GM19025 (cell line): ENCODE data around the gene CTNNA3.
"Not testable (repeated sequence)": the region's sequence is repeated elsewhere in the genome, so short reads cannot be mapped to it uniquely, and the experiment has no call there.

Experiments used
- ATAC-seq: cut with Tn5 transposase; IDR thresholded peaks from one replicate; pipeline ENCODE4 v1.9.1; 2021; ENCODE audit warnings: mild to moderate bottlenecking, low read depth, moderate library complexity; ENCODE audit not compliant: unreplicated experiment

The CTNNA3 gene

GRCh38 chr10:66368146-66368545, 1327.8 kb downstream of the CTNNA3 start:
- no peak for ATAC-seq

DNA sequence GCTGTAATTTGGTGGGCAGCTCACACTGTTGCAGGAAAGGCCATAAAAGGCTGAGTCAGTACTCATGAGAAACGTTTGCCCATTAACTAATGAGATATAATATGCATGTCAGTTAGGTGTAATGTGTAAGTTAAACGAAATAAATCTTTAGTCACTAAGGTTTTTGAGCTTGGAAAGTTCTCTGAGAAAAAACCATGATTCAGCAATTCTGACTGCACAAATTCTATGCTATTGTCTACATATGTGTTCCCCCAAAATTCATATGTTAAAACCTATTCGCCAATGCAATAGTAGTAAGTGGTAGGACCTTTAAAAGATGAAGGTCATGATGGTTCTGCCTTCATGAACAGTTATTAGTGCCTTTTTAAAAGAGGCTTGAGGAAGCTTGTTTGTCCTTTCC, 1329.8 kb downstream of the CTNNA3 start:
- ATAC-seq = no peak

GRCh38 chr10:66365686-66366085, 1330.3 kb downstream of the CTNNA3 start:
- ATAC-seq = no peak

- ATAC-seq = no peak
Measured at GRCh38 chr10:66362522-66362921, 1333.5 kb downstream of the CTNNA3 start.

DNA sequence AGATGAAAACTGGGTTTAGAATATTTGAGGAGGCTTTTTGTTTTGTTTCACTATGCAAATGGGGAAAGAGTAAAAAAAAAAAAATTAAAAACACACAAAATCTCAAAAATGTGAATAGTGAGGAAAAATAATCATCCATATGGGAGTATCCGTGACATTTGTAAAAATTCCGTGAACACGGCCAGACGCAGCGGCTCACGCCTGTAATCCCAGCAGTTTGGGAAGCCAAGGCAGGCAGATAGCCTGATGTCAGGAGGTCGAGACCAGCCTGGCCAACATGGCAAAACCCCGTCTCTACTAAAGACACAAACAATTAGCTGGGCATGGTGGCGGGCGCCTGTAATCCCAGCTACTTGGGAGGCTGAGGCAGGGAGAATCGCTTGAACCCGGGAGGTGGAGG, 1342.2 kb downstream of the CTNNA3 start:
- ATAC-seq = not testable (repeated sequence)

GRCh38 chr10:66353422-66353821, 1342.6 kb downstream of the CTNNA3 start:
- no peak for ATAC-seq

DNA sequence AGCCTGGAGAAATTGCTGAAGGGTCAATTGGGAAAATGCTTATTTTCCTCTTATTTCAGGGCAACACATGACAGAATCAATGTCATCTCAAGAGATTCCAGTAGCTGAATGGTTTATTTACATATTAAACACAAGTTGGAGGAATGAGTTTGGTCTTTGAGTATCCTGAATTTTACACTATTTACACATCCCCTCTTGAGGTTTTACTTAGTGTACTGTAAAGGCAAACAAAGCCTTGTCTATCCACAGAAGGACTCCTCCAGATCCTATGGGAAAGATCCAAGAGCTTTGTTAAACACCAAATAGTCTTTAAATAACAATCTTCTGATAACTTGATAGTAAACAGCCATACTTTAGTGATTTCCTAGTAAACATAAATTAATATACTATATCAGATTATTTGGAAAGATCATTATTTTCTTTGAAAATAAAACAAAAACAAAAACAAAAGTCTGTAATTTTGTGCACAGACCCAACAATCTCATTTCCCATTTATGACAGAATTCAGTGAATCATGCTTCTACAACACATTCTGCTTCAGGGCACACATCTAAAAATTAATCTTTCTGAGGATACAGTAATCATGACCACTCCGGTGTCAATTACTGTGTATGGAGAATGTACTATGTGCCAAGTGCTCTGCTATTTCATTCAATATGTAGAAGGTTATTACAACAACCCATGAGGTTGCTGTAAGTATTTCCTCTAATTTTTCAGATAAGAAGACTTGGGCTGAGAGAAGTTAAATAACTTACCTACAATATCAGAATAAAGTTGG, 1345.2 kb downstream of the CTNNA3 start:
- no peak for ATAC-seq

DNA sequence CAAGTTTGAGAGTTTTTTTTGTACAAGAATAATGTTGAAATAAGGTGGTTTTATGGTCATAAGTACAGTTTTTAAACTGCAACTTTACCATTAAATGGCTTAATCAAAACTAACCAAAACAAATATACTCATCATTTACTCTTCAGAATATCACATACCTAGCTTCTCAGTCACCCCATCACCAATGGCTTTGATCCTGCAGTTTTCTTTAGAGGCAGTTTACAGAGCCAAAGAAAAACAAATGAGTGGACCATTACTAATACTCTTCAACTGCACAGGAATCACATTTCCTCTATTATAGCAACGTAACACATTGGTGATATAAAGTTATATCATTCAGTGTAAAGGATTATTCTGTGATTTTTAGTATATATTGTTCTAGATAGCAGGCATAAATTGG, 1346.3 kb downstream of the CTNNA3 start:
- ATAC-seq = no peak

GRCh38 chr10:66349076-66349475, 1346.9 kb downstream of the CTNNA3 start:
- no peak for ATAC-seq

DNA sequence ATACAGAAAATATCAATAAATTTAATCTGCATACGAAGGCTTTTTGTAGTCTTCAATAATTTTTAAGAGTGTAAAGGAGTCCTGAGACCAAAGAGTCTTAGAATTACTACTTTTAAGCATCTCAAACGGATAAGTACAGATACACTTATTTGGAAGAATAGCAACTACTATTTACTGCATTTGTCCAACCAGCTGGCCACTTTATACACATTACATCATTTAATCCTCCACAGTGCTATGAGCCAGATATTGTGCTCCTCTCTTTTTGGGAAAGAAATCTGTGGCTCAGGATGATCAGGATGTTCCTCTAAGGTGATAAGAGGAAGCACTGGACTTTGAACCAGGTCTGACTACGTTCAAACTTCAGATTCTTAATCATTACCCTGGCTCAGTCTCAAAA, 1358.8 kb downstream of the CTNNA3 start:
- no peak for ATAC-seq

GRCh38 chr10:66336791-66337190, 1359.2 kb downstream of the CTNNA3 start:
- ATAC-seq = no peak

DNA sequence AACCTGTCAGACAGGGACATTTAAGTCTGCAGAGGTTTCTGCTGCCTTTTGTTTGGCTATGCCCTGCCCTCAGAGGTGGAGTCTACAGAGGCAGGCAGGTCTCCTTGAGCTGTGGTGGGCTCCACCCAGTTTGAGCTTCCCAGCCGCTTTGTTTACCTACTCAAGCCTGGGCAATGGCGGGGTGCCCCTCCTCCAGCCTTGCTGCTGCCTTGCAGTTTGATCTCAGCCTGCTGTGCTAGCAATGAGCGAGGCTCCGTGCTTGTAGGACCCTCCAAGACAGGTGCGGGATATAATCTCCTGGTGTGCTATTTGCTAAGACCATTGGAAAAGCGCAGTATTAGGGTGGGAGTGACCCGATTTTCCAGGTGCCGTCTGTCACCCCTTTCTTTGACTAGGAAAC, 1360.2 kb downstream of the CTNNA3 start:
- not testable (repeated sequence) for ATAC-seq

DNA sequence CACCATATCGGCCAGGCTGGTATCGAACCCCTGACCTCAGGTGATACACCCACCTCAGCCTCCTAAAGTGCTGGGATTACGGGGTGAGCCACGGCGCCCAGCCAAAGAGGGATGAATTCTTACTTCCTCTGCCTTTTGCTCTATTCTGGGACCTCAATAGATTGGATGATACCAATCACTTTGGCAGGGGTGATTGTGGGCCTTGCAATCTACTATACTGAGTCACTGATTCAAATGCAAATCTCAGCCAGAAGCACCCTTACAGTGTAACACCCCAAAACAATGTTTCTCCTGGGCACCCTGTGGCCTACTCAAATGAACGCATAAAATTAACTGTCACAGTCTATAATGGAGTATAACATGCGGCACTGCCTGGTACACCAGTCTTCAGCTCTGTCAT, 1366.8 kb downstream of the CTNNA3 start:
- ATAC-seq = no peak

GRCh38 chr10:66326876-66327275, 1369.1 kb downstream of the CTNNA3 start:
- ATAC-seq = no peak

- no peak for ATAC-seq
Measured at GRCh38 chr10:66322777-66323176, 1373.2 kb downstream of the CTNNA3 start.

GRCh38 chr10:66321723-66322665, 1374.0 kb downstream of the CTNNA3 start:
- no peak for ATAC-seq

- ATAC-seq = no peak
Measured at GRCh38 chr10:66318761-66319160, 1377.2 kb downstream of the CTNNA3 start.

DNA sequence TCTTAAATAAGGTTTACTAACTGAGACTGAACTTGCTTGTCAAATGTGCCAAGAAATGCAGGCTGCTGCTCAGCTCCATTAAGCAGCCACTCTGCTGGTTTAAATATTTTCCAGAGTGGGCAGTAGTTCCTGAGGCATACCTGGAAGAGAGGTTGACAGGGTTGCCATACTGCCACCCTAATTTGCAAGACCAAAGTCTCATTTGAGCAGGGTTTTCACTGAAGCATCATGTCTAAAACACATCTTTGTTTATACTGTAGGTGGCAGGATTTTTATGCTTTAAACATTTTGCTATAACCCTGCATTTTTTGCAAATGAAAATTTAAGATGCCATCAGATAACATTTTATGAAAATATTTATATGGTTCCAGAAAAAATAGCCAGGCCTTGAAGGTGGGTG, 1388.2 kb downstream of the CTNNA3 start:
- no peak for ATAC-seq

DNA sequence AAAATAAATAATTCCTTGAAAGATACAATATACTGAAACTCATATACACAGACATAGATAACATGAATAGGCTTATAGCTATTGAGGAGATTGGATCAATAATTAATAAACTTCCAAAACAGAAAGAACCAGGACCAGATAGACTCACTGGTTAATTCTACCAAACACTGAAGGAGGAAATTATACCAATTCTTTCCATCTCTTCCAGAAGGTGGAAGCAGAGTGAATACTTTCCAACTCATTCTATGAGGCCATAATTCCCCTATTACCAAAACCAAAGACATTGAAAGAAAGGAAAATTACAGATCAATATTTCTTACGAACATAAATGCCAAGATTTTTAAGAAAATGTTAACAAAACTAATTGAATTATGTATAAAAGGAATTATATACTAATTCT, 1394.9 kb downstream of the CTNNA3 start:
- no peak for ATAC-seq

DNA sequence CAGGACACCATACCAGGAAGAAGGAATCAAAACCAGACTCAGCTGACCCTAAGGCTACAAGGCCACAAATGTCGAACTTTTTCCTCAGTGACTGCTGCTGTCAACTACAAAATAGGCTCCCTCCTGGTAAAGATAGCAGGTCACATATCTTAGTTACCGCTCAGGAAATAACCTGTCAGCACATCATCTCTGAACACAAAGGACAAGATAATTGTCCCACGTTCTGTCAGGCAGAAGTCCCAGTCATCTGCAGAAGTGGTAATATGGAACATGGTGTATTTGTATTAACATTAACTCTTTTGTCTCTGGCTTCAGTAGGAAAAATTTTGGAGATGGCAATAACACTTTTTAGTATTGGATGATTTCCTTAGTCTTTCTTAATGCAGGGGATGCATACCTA, 1400.4 kb downstream of the CTNNA3 start:
- ATAC-seq = no peak

GRCh38 chr10:66294538-66294937, 1401.5 kb downstream of the CTNNA3 start:
- ATAC-seq = no peak

- ATAC-seq = no peak
Measured at GRCh38 chr10:66292922-66293321, 1403.1 kb downstream of the CTNNA3 start.
